Ovary (tissue), 3 donors: Measurements from ENCODE around the gene ERV3-1.
"Not testable (repeated sequence)": the region's sequence is repeated elsewhere in the genome, so short reads cannot be mapped to it uniquely, and the experiment has no call there.

ENCODE experiments used
- CTCF ChIP-seq, 3 donors: fragments of 450-650 bp in 2 of 3; fragments of 200-600 bp in 1 of 3; IDR thresholded peaks; one replicate each; pipeline versions ENCODE4 v1.5.1 to v1.8.0; 2016 to 2022; ENCODE audit warnings: antibody characterized with exemption in 3 of 3, mild to moderate bottlenecking in 1 of 3
- POLR2A ChIP-seq: fragments of 450-650 bp; IDR thresholded peaks from one replicate; pipeline ENCODE4 v1.6.1; 2017; ENCODE audit warnings: antibody characterized with exemption, mild to moderate bottlenecking, moderate library complexity
- donor health status: DM: no; HTN: no; CAD: no.

GRCh38 chr7:64948774-64949173 is 57.7 kb downstream of the ERV3-1 start:
- TF ChIP-seq CTCF (IDR thresholded peaks at IDR 0.05); POLR2A: not testable (repeated sequence)
